Epithelial cell of prostate (primary cell): ENCODE data around the gene MRTFB.
A peak's percentile ranks its signal among the peaks of the same experiment; 100 is the strongest.

Experiments
- DNase-seq: peaks from one replicate; pipeline ENCODE4 v3.0.0-alpha.2; 2011; ENCODE audit warnings: low read depth, low spot score
- H3K27ac ChIP-seq: fragments of 450-650 bp; 2 replicates; pipeline ENCODE4 v1.5.1; 2017; ENCODE audit warnings: mild to moderate bottlenecking

The MRTFB gene

GRCh38 chr16:14211856-14212543, 140.9 kb downstream of the MRTFB start:
- no peak overlapping the region for H3K27ac ChIP-seq
- DNase-seq = no peak

GRCh38 chr16:14215941-14216340, 144.8 kb downstream of the MRTFB start:
- DNase-seq = no peak
- H3K27ac ChIP-seq = no peak overlapping the region

- no peak for DNase-seq
- H3K27ac ChIP-seq = no peak overlapping the region
These were observed 148.9 kb downstream of the MRTFB start for GRCh38 chr16:14219983-14220382.

DNA sequence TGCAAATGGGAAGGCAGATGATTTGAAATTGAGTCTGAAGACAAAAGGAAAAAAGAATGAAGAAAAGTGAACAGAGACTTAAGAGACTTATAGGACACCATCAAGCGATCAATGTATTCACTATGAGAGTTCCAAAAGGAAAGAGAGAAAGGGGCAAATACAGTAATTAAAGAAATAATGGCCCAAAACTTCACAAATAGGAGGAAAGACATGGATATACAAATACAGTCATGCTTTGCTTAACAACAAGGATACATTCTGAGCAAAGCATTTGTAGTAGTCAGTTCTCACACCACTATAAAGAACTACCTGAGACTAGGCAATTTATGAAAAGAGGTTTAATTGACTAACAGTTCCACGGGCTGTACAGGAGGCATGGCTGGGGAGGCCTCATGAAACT, 152.5 kb downstream of the MRTFB start:
- no peak overlapping the region for H3K27ac ChIP-seq
- DNase-seq = no peak

DNA sequence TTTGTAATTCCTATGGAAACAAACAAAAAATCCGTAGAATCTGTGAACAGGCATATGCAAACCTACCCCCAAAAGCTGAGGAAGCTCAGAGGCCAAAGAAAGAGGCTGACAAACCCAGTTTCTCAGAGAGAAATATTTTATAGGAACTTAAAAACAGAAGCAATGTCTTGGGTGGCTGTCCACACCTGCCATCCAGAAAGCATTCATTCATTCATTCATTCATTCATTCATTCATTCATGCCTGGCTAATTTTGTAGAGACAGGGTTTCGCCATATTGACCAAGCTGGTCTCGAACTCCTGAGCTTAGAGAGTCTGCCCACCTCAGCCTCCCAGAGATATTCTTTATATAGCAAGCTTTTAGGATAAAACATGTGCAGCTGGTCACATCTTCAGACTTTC, 154.3 kb downstream of the MRTFB start:
- no peak overlapping the region for H3K27ac ChIP-seq
- DNase-seq = no peak

GRCh38 chr16:14232106-14232864, 161.2 kb downstream of the MRTFB start:
- no peak overlapping the region for H3K27ac ChIP-seq
- no peak for DNase-seq

- DNase-seq = no peak
- no peak overlapping the region for H3K27ac ChIP-seq
These were observed 165.3 kb downstream of the MRTFB start for GRCh38 chr16:14236401-14236800.

GRCh38 chr16:14238756-14239155, 167.6 kb downstream of the MRTFB start:
- H3K27ac ChIP-seq = no peak overlapping the region
- DNase-seq = no peak

- no peak for DNase-seq
- H3K27ac ChIP-seq = no peak overlapping the region
These were observed 168.7 kb downstream of the MRTFB start for GRCh38 chr16:14239791-14240190.

DNA sequence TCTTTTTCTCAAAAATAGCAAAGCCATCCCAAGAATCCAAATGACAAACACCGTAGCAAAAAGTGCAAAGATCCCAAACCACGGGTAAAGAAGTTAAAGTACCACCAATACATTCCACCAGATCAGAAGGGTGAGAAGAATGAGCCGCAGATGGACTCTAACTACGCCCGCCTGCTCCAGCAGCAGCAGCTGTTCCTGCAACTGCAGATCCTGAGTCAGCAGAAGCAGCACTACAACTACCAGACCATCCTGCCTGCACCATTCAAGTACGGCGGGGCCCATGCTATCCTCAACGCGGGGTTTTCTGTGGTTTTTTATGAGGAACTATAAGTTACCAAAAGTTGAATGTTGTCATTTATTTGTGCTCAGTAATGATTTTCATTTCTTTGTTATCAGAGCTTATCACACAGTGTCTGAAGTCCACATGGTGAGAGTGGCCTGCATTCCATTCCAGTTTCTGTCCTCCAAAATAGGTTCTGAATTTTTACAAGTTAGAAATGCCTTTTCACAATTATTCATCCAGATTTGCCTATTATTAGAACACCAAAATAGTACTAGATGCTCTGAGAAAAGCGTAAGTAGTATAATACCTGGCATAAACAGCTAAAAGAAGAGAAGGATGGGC, 169.2 kb downstream of the MRTFB start:
- H3K27ac ChIP-seq = no peak overlapping the region
- DNase-seq = no peak

- DNase-seq = no peak
- H3K27ac ChIP-seq = no peak overlapping the region
These were observed 169.8 kb downstream of the MRTFB start for GRCh38 chr16:14240964-14241363.

DNA sequence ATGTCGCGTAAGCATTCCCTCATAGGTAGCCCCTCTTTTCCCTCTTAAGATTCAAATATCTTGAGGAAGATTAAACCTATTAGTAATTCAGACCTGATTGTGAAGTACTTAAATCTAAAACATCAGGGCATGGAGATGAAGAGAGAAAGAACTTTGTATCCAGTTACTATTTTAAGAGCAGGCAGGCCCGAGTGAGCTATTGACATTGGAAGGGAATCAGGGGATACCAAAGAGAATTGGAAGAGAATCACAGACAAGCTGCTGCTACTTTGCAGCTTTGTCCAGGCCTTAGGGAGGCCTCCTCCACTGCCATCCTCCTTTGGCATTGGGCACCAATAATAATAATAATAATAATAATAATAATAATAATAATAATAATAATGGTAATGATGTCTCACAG, 170.5 kb downstream of the MRTFB start:
- no peak overlapping the region for H3K27ac ChIP-seq
- no peak for DNase-seq

- H3K27ac ChIP-seq = no peak overlapping the region
- no peak for DNase-seq
These were observed 171.7 kb downstream of the MRTFB start for GRCh38 chr16:14242769-14243168.

DNA sequence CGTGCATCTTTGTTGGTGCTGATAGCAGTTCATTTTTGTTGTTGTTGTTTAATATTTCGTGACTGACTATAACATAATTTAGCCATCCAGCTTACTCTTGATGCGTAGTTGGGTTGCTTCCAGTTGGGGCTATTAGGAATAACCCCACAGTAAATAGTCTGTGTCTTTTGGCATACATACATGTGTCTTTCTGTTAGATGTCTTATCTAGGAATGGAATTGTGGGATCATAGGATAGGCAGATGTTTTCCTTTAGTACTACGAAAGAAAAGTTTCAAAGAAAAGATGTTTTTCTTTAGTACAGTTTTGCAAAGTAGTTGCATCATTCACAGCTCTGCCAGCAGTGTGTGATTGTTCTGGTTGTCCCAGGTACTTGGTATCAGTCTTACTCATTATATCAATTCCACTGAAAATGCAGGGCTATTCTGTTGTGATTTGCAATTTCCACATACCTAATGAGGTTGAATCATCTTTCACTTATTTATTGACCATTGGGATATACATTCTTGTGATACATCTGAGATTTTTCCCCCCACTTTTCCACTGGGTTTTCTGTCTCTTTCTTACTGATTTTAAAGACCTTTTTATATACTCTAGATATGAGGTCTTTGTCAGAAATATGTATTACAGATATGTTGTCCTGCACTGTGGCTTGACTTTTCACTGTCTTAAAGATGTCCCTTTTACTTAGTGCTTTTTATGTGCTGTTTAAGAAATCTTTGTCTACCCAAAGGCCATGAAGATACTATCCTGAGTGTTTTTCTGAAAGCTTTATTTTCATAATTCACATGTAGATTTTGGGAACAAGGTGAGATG, 173.3 kb downstream of the MRTFB start:
- no peak for DNase-seq
- peak overlapping the region; percentile 57 for H3K27ac ChIP-seq

GRCh38 chr16:14248791-14249190, 177.7 kb downstream of the MRTFB start:
- no peak for DNase-seq
- H3K27ac ChIP-seq = no peak overlapping the region

- no peak overlapping the region for H3K27ac ChIP-seq
- DNase-seq = no peak
These were observed 178.3 kb downstream of the MRTFB start for GRCh38 chr16:14249291-14250032.

- no peak for DNase-seq
- no peak overlapping the region for H3K27ac ChIP-seq
These were observed 180.3 kb downstream of the MRTFB start for GRCh38 chr16:14251419-14251818.

- no peak for DNase-seq
- no peak overlapping the region for H3K27ac ChIP-seq
These were observed 181.7 kb downstream of the MRTFB start for GRCh38 chr16:14252860-14253259.

- no peak for DNase-seq
- H3K27ac ChIP-seq = no peak overlapping the region
These were observed 191.9 kb downstream of the MRTFB start for GRCh38 chr16:14263011-14263410.

- no peak for DNase-seq
- no peak overlapping the region for H3K27ac ChIP-seq
These were observed 192.7 kb downstream of the MRTFB start for GRCh38 chr16:14263769-14264168.
